Neural progenitor cell (in vitro differentiated cells): ENCODE data around the gene BTN2A1.

Experiments
- CTCF ChIP-seq: fragments of 200-600 bp; sonication (generic); IDR thresholded peaks from 2 replicates; pipeline ENCODE4 v1.5.1; 2017; ENCODE audit warnings: antibody characterized with exemption, mild to moderate bottlenecking
- EZH2 ChIP-seq: fragments of 200-600 bp; sonication (generic); IDR thresholded peaks from 2 replicates; pipeline ENCODE4 v1.6.1; 2017; ENCODE audit warnings: antibody characterized with exemption, mild to moderate bottlenecking, moderate library complexity

GRCh38 chr6:26484161-26484560 lies 26.4 kb downstream of the BTN2A1 start:
- no peak for TF ChIP-seq CTCF
- no peak for TF ChIP-seq EZH2
